HG03139 (cell line): ENCODE results near the gene TREML1.

Experiments used
- ATAC-seq: cut with Tn5 transposase; IDR thresholded peaks from one replicate; pipeline ENCODE4 v1.9.1; 2021; ENCODE audit not compliant: unreplicated experiment

TREML1 gene

DNA sequence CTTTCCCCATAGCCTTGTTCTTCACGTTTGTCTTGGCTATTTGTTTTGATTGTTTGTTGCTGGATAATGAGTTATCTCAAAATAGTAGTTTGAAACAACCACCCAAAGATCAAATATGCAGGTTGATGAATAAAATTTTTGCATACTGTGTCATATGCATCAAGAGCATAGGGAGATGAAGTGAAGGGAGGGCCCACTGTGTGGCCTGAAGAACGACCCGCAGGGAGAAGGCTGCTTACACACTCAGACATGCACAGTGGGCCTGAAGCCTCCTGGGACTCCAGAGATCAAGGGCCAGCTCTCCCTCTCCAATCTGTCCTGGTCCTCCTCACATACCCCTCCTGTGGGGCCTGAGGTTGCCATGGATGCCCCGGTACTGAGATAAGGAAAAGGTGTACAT, 25.0 kb upstream of the TREML1 start:
- ATAC-seq = no peak

DNA sequence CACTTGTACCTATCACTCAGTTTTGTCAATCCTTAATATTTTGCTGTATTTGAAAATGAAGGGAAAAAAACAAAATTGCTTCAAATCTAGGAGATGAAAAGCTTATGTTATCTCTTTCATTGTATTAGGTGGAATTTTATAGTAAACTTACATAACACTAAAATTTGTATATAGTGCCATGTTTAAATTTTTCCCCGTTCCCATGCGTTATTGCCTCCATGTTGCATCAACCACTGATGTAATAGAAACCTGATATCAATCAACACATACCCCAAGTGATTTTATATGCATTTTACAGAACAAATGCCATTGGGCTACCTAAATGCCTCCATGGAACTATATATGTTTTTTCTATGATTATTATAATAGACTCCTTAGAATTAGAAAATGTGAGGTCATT, 23.5 kb upstream of the TREML1 start:
- ATAC-seq = no peak

DNA sequence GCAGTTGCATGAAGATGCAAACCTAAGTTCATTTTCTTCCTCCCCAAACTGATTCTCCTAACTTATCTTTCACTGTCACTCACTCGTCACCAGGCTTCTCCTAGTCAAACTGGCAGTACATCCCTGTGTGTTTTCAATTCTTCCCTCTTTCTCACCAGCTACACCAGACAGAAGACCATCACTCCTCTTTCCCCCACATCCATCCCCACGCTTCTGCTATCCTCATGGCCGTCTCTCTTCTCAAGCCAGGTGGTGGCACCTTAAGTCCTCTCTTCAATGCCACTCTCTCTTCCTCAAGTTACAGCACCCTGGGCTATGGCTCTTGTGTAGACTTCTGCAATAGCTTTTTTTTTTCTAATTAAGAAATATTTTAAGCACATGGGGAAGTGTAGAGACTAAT, 23.1 kb upstream of the TREML1 start:
- ATAC-seq = no peak

DNA sequence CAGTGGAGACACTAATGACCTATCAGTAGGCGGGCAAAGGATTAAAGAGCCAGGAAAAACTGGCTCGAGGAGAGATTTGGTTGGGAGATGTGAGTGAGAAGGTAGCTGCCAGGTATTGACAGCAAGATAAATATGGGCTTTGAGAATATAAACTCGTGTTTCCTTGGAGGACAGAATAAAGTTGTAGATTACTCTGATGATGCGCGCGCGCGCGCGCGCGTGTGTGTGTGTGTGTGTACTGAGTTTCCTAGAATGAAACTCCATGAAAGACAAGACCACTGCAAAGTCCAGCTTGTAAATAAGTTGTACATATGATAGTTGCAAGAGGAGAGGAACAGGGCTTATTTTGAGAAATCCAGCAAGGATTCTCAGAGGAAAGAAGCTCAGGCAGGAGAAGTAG, 22.0 kb upstream of the TREML1 start:
- ATAC-seq = no peak

DNA sequence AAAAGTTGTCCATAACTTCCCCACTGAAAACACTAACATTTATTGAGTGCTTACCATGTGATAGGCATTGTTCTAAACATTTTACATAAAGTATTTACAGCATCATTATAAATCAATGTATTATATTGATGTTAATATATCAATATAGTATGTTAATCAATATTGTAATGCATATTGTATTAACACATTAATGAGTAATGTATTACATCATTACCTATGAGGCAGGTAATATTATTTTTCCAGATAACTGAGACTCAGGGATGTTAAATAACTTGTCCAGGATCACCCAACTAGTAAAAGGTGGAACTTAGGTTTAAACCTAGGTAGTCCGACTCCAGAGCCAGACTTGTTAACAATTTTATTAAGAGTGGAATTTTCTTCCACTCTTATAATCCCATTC, 20.9 kb upstream of the TREML1 start:
- no peak for ATAC-seq

DNA sequence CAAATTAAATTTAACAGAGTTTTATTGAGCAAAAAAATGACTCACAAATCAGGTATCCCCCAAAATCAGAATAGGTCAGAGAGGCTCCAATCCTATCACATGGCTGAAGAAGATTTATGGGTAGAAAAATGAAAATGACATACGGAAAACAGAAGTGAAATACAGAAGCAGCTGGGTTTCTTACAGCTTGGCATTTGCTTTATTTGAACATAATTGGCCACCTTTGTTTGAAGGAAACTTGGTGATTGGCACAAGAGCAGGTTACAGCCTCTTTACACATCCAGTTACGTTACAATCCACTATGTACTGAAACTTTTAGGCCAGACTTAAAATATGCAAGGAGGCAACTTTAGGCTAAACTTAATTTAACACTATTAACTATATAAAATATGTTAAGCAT, 20.5 kb upstream of the TREML1 start:
- no peak for ATAC-seq

DNA sequence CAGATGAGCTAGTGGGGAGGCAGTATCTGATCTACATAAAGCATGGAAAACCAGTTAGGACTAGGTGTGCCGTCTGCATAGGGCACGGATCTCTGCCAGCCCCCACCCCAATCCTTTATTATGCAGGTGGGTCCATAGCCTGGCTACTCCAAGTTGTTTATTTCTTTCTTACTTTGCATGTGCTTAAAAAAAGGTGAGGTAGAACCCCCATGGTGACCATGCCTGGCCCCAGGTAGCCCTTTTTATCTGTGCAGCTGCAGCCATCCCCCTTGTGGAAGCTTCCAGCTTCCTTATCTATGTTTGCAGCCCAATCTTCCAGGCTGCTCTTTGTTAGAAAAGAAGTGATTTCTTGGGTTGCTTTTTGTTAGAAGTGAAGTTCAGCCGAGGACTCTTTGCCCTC, 17.8 kb upstream of the TREML1 start:
- ATAC-seq = no peak

DNA sequence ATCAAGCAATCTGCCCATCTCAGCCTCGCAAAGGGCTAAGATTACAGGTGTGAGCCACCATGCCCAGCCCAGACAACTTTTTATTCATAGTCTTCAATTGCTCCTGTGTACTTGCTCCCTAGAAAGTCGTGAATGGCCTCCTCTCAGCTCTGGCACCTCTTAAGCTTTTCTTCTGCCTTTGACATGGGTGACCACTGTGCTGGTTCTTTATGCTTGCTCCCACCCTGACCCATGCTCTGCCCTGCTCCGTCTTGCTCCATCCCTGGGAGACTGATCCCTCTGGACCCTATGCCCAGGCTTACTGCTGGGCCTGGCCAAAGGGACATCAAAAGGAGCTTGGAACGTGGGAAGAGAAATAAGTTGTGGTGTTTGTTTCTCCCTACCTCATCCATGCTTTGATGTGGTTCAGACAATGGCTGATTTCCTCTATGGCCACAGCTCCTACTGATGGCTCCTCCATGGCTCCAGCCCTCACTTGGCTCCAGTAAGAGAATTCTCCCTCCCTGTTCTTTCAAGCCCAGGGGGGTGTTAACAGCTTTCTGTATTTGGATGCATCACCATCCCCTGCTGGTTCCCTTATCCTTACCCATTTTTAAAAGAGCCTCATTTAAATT, 16.5 kb upstream of the TREML1 start:
- ATAC-seq = no peak

DNA sequence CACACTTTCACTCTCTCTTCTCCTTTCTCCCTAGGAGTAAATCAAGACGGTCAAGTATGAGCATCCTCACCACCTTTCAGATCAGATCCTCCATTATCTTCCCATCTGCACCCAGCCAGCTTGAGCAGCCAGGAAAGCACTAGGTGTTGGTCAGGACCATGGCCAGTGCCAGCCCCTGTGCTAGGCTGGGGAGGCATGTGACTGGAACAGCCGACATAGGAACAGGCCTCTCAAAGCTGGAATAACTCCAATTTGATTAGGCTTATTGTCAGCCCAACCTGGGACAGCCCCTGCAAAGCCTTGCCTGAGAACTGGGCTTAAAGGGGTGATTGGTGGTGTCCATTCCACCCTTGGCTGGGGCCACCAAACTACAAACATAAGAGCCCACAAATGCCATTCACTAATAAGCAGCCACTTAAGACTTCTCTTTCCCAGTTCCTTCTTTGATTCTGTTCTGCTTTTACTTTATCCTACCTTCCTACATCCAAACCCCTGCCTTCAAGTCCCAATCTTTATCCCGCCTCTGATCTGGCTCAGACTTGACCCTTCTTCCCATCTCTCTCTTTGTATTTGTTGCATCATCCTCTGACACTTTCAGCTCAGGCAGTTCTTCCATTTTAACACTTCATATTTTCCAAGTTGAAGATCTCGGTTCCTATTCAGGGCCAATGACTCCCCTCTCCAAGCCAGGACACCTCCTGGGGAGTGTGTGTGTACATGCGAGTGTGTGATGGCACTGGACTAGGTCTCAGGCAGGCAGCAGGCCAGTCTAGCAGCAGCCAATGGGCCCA, 13.2 kb upstream of the TREML1 start:
- ATAC-seq = no peak

DNA sequence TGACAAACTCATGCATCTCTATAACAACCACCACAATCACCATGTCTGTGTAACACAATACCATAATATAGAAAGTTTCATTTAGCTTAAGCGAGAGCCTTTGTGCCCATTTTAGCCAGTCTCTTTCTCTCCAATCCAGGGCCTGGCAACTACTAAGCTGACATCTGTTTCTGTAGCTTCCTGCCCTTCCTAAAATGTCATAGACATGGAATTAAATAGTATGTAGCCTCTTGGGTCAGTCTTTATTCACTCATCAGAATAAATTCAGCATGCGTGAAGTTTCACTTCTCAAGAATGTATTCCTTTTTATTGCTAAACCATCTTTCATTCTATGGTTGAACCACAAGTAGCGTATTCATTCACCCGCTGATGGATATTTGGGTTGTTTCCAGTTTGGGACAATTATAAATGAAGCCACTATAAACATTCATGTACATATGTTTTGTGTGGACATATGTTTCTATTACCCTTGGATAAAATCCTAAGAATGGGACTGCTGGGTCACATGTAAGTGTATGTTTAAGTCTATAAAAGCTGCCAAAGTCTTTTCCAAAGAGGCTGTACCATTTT, 10.5 kb upstream of the TREML1 start:
- no peak for ATAC-seq

DNA sequence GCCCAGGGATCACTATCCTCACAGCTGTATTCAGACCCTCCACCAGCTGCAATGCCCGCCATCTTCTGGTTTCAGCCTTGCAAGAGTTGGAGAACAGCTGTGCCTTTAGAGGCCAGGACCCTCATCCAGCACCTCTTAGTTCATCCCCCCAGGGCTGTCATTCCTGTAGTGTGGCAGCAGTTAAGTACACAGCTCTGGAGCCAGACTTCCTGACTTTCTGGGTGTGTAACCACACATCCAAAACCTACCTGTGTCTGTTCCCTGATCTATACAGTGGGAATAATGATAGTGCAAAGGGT, 9.2 kb upstream of the TREML1 start:
- no peak for ATAC-seq

DNA sequence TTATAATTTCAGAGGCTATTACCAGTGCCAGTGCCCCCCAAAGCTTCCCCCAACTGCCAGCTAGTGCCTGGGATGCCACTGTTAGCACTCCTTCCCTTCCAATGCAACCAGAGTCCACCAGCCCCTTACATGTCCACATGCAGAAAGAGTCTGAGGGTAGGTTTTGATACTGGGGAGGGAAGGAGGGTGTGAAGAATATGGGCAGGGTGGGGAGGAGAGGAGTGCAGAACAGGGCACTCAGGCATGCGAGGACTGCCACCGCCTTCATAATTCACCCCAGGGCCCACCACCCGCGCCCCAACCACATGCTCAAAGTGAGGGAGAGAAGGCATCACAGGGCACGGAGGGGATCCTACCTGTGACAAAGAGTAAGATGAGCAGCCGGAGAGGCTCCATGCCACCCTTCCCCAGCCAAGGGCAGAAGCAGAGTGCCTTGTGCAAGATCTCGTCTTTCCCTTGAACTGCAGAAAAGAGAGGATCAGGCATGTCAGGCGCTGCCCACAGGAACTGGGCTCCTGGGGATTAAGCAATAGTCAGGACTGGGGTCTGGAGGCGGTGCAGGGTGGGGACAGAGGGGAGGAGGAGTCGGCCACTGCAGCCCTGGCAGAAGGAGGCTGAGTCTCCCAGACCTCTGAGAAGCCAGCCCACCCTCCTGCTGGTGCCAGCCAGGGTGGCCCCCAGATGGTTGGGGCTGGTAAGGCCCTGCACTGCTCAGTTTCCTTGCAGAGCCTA, 8.7 kb upstream of the TREML1 start, which contains the start of gene TREM2:
Gene TREM2, minus strand, starts transcription at position 430 of the 732 bp plus-strand sequence. Its CDS starts 34 bp downstream, at position 396.
- ATAC-seq = no peak

DNA sequence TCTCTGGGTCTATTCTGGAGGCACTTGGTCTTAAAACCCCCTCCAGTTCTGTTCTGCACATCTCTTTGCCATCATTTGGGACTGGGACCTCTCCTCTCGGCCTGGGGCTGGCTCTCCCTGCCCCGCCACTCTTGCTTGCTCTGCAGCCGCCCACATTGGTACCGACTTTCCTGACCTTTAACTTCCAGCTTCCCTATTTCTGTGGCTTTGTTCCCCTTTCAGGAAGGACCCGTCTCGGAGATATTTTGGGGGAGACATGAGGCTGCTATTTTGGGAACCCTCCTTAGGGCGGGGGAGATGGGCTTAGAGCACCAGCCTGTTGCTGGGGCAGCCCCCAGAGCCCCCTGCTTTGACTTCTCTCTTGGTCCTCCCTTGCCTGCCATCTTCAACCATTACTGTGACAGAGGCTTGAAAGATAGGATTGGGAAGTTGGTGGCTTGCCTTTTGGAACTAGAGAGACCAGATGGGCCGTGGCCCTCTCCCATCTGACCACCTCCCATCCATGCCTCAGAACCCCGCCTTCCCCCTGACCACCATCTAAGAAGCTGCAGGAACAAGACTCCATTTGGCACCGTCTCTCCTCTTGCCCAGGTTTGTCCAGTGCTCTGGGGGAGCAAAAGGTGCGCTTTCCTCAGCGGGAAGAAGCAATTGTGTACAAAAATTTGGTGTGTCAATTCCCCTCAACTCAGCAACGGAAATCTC, 7.9 kb upstream of the TREML1 start:
- ATAC-seq = no peak

DNA sequence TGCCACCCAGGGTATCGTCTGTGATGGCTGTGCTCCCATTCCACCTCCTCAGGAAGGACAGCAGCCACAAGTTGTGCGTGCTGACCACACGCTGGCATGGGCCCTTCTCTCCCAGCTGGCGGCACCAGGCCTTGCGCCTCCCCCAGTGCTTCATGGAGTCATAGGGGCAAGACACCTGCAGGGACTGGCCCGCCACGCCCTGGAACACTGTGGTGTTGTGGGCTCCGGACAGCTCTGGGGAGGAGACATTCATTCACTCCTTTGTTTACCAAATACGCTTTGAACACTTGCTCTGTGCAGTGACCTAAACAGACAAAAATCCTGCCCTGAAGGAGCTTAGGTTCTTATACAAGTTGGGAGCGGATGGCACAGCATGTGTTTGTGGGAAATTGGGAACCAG, 7.2 kb upstream of the TREML1 start:
- ATAC-seq = no peak

DNA sequence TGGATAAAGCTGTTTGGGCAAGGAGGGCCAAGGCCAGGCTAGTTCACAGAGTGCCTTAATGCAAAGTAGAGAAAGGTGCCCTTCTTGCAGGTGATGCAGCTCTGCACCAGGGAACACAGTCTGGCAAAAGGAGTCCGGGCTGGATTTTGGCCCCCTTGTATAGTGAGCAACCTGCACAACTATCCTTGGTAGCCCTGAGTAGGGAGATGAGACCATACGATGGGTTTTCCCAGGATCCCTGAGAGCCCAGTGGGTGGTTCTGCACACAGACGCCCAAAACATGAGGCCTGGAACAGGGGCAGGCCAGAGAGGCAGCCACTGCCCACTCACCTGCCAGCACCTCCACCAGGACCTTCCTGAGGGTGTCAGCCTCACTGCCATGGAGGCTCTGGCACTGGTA, 6.8 kb upstream of the TREML1 start:
- no peak for ATAC-seq

DNA sequence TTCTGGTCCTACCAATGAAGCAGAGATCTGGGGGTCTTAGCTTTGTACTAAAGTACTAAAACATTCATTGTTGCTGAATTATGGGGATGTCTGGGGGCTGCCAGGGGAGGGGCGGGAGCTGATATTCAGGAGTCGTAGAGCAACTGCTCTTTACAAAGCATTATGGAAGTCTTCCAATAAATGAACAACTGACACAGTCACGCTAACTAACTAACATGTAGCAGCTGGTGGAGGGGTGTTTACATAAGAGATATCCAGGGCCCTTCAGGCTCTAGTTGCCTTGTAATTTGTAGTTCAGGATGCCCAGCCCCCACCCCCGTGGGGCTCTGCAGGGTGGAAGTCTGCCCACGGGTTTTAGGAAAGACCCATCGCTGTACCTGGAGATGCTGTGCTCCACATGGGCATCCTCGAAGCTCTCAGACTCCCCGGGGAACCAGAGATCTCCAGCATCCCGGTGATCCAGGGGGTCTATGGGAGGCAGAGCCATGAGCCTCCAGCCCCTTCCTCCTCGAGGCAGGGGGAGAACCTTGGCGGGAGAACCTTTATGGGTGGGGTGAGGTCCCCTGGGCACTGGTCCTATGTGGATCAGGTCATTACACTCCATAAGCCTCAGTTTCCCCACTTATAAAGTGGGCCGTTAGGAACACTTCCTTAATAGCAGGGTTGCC, 5.4 kb upstream of the TREML1 start:
- no peak for ATAC-seq

DNA sequence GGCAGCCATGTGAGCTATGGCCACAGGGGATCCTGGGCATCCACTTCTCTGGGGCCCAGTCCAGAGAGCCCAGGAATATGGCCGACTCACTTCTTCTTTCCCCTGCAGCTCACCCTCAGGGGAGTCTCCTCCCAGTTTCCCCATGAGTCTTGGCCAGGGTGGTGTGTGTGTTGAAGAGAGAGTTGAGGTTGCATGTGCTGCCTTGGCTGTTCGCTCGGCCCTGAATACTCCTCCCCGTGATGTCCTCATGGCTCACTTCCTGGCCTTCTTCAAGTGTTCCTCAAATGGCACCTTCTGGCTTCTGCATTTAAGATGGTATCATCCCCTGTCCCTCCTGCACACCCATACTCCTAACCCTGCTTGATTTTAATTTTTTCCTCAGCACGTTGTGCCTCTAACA, 3.2 kb upstream of the TREML1 start:
- no peak for ATAC-seq

DNA sequence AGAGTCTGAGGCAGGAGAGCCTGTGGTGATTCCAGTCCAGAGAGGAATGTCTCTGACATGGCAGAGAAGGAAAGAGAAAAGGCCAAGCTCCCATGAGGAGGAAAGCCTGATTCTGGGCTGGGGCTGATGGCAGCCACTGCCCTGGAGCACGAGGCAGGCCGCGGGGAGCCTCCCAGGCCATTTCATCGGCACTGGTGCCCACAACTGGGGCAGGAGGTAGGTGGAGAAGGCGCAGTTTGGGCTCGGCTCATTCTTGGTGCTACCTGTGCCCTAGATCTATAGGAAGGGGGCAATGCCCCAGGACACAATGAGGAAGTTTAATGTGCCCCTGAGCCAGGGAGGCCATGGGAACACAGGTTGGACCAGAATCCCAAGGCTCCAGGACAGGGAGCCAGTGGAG, 2.6 kb upstream of the TREML1 start:
- no peak for ATAC-seq

DNA sequence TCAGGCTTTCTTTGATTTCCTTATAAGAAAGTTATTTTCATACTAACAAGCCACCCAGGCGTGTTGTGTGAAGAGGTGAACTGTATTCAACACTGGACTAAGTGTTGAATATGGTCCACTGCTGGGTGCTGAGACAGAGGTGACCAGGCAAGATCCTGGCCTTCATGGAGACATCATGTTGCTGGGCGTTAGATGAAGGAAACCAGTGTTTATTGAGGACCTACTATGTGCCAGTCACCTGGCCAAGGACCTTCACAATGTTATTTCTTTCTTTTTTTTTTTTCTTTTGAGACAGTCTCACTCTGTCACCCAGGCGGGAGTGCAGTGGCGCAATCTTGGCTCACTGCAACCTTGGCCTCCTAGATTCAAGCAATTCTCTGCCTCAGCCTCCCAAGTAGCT, 1.9 kb upstream of the TREML1 start:
- ATAC-seq = no peak

DNA sequence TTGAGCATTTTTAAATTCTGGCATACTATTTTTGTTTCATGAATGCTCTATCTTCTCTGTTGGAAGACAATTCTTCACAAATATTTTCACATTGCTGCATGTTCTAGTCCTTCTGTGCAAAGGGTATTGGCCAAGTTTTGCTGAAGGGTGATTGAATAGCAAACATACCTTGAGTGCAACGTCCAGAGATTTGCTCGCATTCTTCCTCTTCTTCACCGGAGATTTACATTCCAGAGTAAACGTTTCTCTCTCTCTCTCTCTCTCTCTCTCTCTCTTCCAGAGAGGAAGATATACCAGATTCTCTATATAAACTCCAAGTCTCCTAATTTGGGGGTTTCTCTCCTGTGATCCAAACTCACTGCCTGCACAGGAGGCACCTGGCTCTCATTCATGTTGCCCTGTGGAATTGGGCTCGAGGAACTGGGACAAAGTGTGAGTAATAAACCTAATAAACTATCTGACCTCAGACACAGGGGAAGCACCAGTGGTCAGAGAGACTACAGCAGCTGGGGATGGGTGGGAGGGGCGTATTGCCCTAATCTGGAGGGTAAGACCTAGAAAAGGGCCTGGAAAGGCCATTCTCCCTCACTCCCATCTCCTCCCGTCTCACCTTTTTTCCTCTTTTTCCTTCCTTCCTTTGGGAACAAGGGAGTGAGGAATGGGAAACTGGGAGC, 1.1 kb upstream of the TREML1 start:
- ATAC-seq = no peak
